Measurements from ENCODE around the gene SSR4.

DNA sequence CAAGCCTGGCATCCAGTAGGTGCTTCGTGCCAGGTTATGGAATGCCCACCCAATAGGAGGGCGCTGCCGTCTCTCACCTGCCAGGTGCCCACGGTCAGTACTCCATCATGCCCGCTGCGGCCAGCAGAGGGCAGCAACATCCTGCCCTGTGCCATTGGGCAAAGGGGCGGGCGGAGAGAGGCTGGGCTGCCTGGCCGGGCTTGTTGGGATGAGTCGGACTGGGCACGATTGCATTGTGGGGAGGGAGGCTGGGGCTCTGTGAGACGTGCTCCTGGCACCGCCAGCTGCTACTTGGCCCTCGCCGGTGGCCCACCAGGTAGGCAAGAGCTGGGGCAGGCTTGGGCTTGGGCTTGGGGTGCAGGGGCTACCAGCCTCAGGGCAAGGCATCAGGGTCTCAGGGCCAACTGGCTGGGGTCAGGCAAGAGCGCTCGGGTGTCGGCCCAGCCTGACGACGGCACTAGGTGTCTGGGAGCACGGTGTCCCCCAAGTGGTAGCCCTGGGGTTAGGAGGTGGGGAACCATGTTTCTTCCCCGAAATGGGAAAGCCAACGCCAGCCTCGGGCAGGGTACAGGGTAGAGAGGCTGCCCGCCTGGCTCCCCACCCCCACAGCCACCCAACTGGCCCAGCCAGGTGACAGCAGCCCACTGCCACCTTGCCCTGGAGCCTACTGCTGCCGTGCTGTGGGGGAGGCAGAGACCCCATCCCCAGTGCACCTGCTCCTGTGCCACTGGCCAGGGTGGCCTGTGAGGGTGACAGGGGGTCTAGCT is 30.3 kb upstream of the SSR4 start, which contains the start of gene PLXNB3:
- TF ChIP-seq CTCF (conservative IDR thresholded peaks at IDR 0.05; ENCODE audit: low read depth, low read length) (peak; percentile 89), EZH2phosphoT487 (IDR thresholded peaks at IDR 0.05; ENCODE audit: borderline replicate concordance, low read length) (no peak)
